Liver (tissue), 9 donors: ENCODE data around the gene RHBDD3. TPM values are rescaled to one million over a fixed set of nuclear protein-coding genes. Genes with fewer than 3 reads are reported as not detected.
"Not testable (repeated sequence)": the region's sequence is repeated elsewhere in the genome, so short reads cannot be mapped to it uniquely, and the experiment has no call there.

ENCODE experiments used
- DNase-seq: peaks from one replicate; pipeline ENCODE4 v3.0.0-alpha.2; 2017; ENCODE audit warnings: low spot score
- H3K27ac ChIP-seq, 2 donors: one replicate each; pipeline ENCODE4 v1.7.0; 2013; ENCODE audit warnings: inconsistent platforms in 2 of 2, low read length in 2 of 2, control low read depth in 1 of 2, low read depth in 1 of 2, mild to moderate bottlenecking in 1 of 2
- H3K27me3 ChIP-seq, 4 donors: one replicate each; pipeline versions ENCODE4 v1.6.1 to v1.7.0; 2013; ENCODE audit warnings: low read length in 3 of 4, inconsistent platforms in 1 of 4, mild to moderate bottlenecking in 1 of 4, moderate library complexity in 1 of 4; ENCODE audit not compliant: control insufficient read depth in 4 of 4, insufficient read depth in 4 of 4
- H3K36me3 ChIP-seq, 4 donors: one replicate each; pipeline versions ENCODE4 v1.6.1 to v1.7.0; 2013; ENCODE audit warnings: low read length in 3 of 4, mild to moderate bottlenecking in 3 of 4, low read depth in 1 of 4, moderate library complexity in 1 of 4; ENCODE audit not compliant: control insufficient read depth in 4 of 4, insufficient read depth in 3 of 4
- H3K4me1 ChIP-seq, 4 donors: one replicate each; pipeline versions ENCODE4 v1.6.1 to v1.7.0; 2013; ENCODE audit warnings: low read length in 3 of 4, mild to moderate bottlenecking in 3 of 4, moderate library complexity in 1 of 4; ENCODE audit not compliant: control insufficient read depth in 4 of 4, insufficient read depth in 4 of 4
- H3K4me3 ChIP-seq, 3 donors: one replicate each; pipeline versions ENCODE4 v1.6.1 to v1.7.0; 2013; ENCODE audit warnings: low read length in 3 of 3, control low read depth in 1 of 3, low read depth in 1 of 3, mild to moderate bottlenecking in 1 of 3
- H3K9ac ChIP-seq, 2 donors: one replicate each; pipeline ENCODE4 v1.7.0; 2013; ENCODE audit warnings: low read length in 2 of 2, mild to moderate bottlenecking in 2 of 2, moderate library complexity in 2 of 2, control low read depth in 1 of 2, low read depth in 1 of 2
- H3K9me3 ChIP-seq, 4 donors: one replicate each; pipeline versions ENCODE4 v1.6.1 to v1.7.0; 2013; ENCODE audit warnings: low read length in 3 of 4; ENCODE audit not compliant: control insufficient read depth in 4 of 4
- EGR1 ChIP-seq, 2 donors: IDR thresholded peaks; 2 replicates each; pipeline ENCODE4 v1.6.1; 2016 to 2018; ENCODE audit warnings: antibody characterized with exemption in 2 of 2, low read depth in 2 of 2
- FOXA1 ChIP-seq: IDR thresholded peaks from 2 replicates; pipeline ENCODE4 v1.6.1; 2016; ENCODE audit warnings: antibody characterized with exemption
- FOXA2 ChIP-seq: IDR thresholded peaks from 2 replicates; pipeline ENCODE4 v1.6.1; 2016; ENCODE audit warnings: antibody characterized with exemption
- HNF4A ChIP-seq, 2 donors: conservative IDR thresholded peaks; 2 replicates each; pipeline ENCODE4 v1.6.1; 2016; ENCODE audit warnings: antibody characterized with exemption in 2 of 2, mild to moderate bottlenecking in 2 of 2
- HNF4G ChIP-seq: IDR thresholded peaks from 2 replicates; pipeline ENCODE4 v1.6.1; 2016; ENCODE audit warnings: antibody characterized with exemption
- JUND ChIP-seq, 2 donors: IDR thresholded peaks; 2 replicates each; pipeline ENCODE4 v1.6.1; 2016; ENCODE audit warnings: antibody characterized with exemption in 2 of 2
- MAX ChIP-seq: IDR thresholded peaks from 2 replicates; pipeline ENCODE4 v1.6.1; 2016; ENCODE audit warnings: antibody characterized with exemption
- RAD21 ChIP-seq, 2 donors: IDR thresholded peaks; 2 replicates each; pipeline ENCODE4 v1.6.1; 2016; ENCODE audit warnings: antibody characterized with exemption in 2 of 2, mild to moderate bottlenecking in 2 of 2
- RXRA ChIP-seq, 2 donors: IDR thresholded peaks; 2 replicates each; pipeline ENCODE4 v1.6.1; 2017 to 2018; ENCODE audit warnings: antibody characterized with exemption in 2 of 2, mild to moderate bottlenecking in 1 of 2
- TAF1 ChIP-seq: conservative IDR thresholded peaks from 2 replicates; pipeline ENCODE4 v1.6.1; 2016; ENCODE audit warnings: antibody characterized with exemption, mild to moderate bottlenecking
- YY1 ChIP-seq: IDR thresholded peaks from 2 replicates; pipeline ENCODE4 v1.6.1; 2016; ENCODE audit warnings: antibody characterized with exemption, mild to moderate bottlenecking
- WGBS: extraction: QIAGEN DNeasy Blood & Tissue Kit; methylation state at CpG from one replicate; pipeline ENCODE4 v1.1.7; 2013; 5-methylcytosine and 5-hydroxymethylcytosine counted together
- polyA plus RNA-seq, 2 donors: library from polyadenylated mRNA; stranded (reverse) in 1 of 2; unstranded in 1 of 2; fragments of 200-250 nt in 1 of 2; fragments of >200 nt in 1 of 2; fragmentation: Nextera tagmentation in 1 of 2; extraction: Ambion mirVana in 1 of 2; gene quantifications; one replicate each; pipeline versions ENCODE4 v1.2.1 to v1.2.3, GENCODE V29; 2013 to 2015
- total RNA-seq, 2 donors: library from RNA; depleted of rRNA; stranded (reverse); fragments of >200 nt; gene quantifications; one replicate each; pipeline ENCODE4 v1.2.3, GENCODE V29; 2014
- TF ChIP-seq, protein P1 (sequence below): IDR thresholded peaks from 2 replicates; pipeline ENCODE4 v1.6.1; 2016; ENCODE audit warnings: antibody characterized with exemption
- donor health status: healthy.
- donor health status: healthy.
- donor health status: healthy.
- donor health status: healthy.
- donor health status: healthy.

RHBDD3 gene
- total and polyA plus RNA-seq, 4 donors: 14.3 to 26.5 (median 18.3) TPM

DNA sequence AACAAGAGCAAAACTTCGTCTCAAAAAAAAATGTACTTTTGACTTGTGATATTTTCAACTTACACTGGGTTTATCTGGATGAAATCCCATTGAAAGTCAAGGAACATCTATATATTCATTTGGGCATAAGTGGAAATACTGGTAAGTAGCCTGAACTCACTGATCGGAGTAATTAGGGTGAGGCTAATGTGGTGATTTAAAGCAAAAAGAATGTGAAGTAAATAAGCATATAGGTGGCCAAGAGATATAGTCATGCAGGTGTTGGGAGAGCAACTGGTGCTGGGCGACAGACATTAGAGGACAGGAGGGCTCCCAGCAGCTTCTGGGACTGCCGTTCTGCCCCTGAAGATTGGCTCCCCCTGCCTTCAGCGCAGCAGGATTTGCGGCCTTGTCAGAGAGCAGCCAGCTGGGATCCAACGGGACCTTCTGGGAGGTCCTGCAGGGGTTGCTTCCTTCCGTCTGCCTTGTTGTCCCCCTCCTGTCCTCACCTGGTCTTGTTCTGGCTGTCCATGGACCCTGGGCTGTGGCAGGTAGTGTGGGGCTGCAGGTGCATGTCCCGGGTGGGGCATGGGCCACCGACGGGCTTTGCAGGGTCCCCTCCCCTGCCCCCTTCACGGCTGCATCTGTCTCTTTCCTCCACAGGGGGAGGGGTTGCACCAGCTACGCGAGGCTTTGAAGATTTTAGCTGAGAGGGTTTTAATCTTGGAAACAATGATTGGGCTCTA, 14.1 kb downstream of the RHBDD3 start:
- DNase-seq: no peak
- TF ChIP-seq HNF4A (conservative IDR thresholded peaks at IDR 0.05): no peak
- TF ChIP-seq EGR1 (IDR thresholded peaks at IDR 0.05; ENCODE audit: low read depth in 2 of 2): no peak
- no peak for TF ChIP-seq YY1
- TF ChIP-seq FOXA2: no peak
- no peak for TF ChIP-seq JUND (IDR thresholded peaks at IDR 0.05)
- 84% methylated on average over 14 of the region's 14 CpGs for WGBS

GRCh38 chr22:29251981-29252911, 15.5 kb downstream of the RHBDD3 start:
- TF ChIP-seq EGR1 (IDR thresholded peaks at IDR 0.05; ENCODE audit: low read depth in 2 of 2): no peak
- Histone ChIP-seq H3K27ac (no peak overlapping the region), H3K27me3 (no peaks in the 10 kb centered on the region), H3K4me1 (no peaks in the 10 kb centered on the region), H3K9me3 (no peaks in the 10 kb centered on the region), H3K9ac (no peak overlapping the region), H3K4me3 (no peak overlapping the region), H3K36me3 (no peaks in the 10 kb centered on the region)
- WGBS: 93% methylated on average over 10 of the region's 10 CpGs
- no peak for DNase-seq

More for the DNA sequence above, 14.1 kb downstream of the RHBDD3 start:
- Histone ChIP-seq H3K27ac (no peak overlapping the region), H3K4me1 (no peaks in the 10 kb centered on the region), H3K36me3 (no peaks in the 10 kb centered on the region), H3K9ac (no peak overlapping the region), H3K4me3 (no peak overlapping the region), H3K9me3 (no peaks in the 10 kb centered on the region), H3K27me3 (no peaks in the 10 kb centered on the region)

- 95% methylated on average over 5 of the region's 5 CpGs for WGBS
Observed at GRCh38 chr22:29251265-29251664, 16.5 kb downstream of the RHBDD3 start.

GRCh38 chr22:29247891-29248290, 19.9 kb downstream of the RHBDD3 start:
- not testable (repeated sequence) for H3K4me3 ChIP-seq, DNase-seq, H3K27me3 ChIP-seq, H3K4me1 ChIP-seq, H3K27ac ChIP-seq, H3K36me3 ChIP-seq, H3K9me3 ChIP-seq, H3K9ac ChIP-seq
- 97% methylated on average over 10 of the region's 10 CpGs for WGBS

More at GRCh38 chr22:29251265-29251664, 16.5 kb downstream of the RHBDD3 start:
- no peak overlapping the region for H3K4me3 ChIP-seq
- no peaks in the 10 kb centered on the region for H3K9me3 ChIP-seq
- H3K27ac ChIP-seq: no peak overlapping the region
- DNase-seq: no peak
- no peak overlapping the region for H3K9ac ChIP-seq
- H3K4me1 ChIP-seq: no peaks in the 10 kb centered on the region
- TF ChIP-seq HNF4G (no peak), RAD21 (IDR thresholded peaks at IDR 0.05) (no peak), RXRA (IDR thresholded peaks at IDR 0.05) (no peak), TAF1 (no peak), FOXA2 (no peak), MAX (no peak), FOXA1 (no peak)
- TF ChIP-seq, protein P1, sequence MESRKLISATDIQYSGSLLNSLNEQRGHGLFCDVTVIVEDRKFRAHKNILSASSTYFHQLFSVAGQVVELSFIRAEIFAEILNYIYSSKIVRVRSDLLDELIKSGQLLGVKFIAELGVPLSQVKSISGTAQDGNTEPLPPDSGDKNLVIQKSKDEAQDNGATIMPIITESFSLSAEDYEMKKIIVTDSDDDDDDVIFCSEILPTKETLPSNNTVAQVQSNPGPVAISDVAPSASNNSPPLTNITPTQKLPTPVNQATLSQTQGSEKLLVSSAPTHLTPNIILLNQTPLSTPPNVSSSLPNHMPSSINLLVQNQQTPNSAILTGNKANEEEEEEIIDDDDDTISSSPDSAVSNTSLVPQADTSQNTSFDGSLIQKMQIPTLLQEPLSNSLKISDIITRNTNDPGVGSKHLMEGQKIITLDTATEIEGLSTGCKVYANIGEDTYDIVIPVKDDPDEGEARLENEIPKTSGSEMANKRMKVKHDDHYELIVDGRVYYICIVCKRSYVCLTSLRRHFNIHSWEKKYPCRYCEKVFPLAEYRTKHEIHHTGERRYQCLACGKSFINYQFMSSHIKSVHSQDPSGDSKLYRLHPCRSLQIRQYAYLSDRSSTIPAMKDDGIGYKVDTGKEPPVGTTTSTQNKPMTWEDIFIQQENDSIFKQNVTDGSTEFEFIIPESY: no peak
- H3K36me3 ChIP-seq: no peaks in the 10 kb centered on the region
- no peaks in the 10 kb centered on the region for H3K27me3 ChIP-seq
